ENCODE measurements around the gene MID1. TPM values are rescaled to one million over a fixed set of nuclear protein-coding genes. Genes with fewer than 3 reads are reported as not detected.

Gene MID1
- total RNA-seq, 1 experiment from 2014 or later, result 79.5 TPM

DNA sequence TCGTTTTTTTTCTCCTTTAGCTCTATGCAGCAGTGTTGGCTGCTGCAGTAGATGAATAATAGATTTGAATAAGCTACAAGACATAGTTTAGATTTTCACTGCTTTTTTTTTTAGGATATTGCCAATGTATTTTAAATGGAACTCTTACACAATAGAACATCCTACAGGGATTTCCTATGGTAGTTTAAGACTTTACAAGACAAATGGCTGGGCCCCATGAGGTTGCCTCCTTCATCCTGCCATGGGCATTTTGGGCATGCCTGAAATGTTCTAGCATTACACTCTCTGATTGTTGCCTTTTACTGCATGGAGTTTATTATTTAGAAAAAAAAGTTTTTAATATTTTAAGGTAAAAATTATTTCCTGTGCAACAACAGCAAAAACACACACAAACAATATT, 74.5 kb downstream of the MID1 start:
- no peaks in the 10 kb centered on the region for H3K27me3 ChIP-seq (ENCODE audit: insufficient read depth, low read depth)
- H2AFZ ChIP-seq, result no peak overlapping the region
- DNase-seq, result no peak
- POLR2A ChIA-PET (ENCODE audit: unreplicated experiment), result no interaction called here
- no peaks in the 10 kb centered on the region for H3K9me2 ChIP-seq (ENCODE audit: insufficient read depth)
- H3K9me3 ChIP-seq (ENCODE audit: insufficient read depth, low read depth), result no peaks in the 10 kb centered on the region
- no peaks in the 10 kb centered on the region for H3K4me1 ChIP-seq (replicated peaks; ENCODE audit: insufficient read depth)
- H3K4me2 ChIP-seq, result no peak overlapping the region
- H3K79me2 ChIP-seq (ENCODE audit: low read depth), result no peaks in the 10 kb centered on the region
- CTCF ChIA-PET, result no interaction called here
- TF ChIP-seq EZH2 (IDR thresholded peaks at IDR 0.05; ENCODE audit: low read depth), result no peak
- TF ChIP-seq, protein P1, sequence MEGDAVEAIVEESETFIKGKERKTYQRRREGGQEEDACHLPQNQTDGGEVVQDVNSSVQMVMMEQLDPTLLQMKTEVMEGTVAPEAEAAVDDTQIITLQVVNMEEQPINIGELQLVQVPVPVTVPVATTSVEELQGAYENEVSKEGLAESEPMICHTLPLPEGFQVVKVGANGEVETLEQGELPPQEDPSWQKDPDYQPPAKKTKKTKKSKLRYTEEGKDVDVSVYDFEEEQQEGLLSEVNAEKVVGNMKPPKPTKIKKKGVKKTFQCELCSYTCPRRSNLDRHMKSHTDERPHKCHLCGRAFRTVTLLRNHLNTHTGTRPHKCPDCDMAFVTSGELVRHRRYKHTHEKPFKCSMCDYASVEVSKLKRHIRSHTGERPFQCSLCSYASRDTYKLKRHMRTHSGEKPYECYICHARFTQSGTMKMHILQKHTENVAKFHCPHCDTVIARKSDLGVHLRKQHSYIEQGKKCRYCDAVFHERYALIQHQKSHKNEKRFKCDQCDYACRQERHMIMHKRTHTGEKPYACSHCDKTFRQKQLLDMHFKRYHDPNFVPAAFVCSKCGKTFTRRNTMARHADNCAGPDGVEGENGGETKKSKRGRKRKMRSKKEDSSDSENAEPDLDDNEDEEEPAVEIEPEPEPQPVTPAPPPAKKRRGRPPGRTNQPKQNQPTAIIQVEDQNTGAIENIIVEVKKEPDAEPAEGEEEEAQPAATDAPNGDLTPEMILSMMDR (conservative IDR thresholded peaks at IDR 0.05), result no peak
- H4K20me1 ChIP-seq (ENCODE audit: insufficient read depth), result no peaks in the 10 kb centered on the region
- no TSS peak for BruUV-seq (replicated peaks)
- H3F3A ChIP-seq (ENCODE audit: insufficient read depth, low read depth), result no peaks in the 10 kb centered on the region
- H3K4me3 ChIP-seq, result no peak overlapping the region
- intact Hi-C loops (cut with micrococcal nuclease; ENCODE audit: unreplicated experiment), result no loop called here
- H3K27ac ChIP-seq, result no peak overlapping the region
- no peaks in the 10 kb centered on the region for H3K36me3 ChIP-seq (ENCODE audit: low read depth)

DNA sequence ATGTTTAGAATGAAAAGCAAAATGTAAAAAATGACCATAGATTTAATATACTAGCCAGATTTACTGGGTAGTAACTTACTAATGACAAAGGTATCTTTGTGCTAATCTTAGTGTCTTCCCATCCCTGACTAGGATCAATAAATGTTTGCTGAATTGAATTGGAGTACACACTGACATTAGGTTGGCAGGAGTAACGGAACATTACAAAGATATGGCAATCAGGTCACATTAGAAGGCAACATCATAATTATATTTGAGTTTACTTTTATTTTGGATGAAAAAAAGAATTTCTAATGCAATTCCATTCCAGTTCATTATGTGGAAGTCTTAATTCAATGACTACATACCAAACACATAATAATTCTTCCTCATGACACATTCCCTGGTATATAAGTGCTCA, 77.8 kb downstream of the MID1 start:
- Histone ChIP-seq H3K79me2 (ENCODE audit: low read depth) (peaks cover 6% of the 10 kb centered on the region; the same call in 1 of the 2 replicates), H3K9me3 (ENCODE audit: insufficient read depth, low read depth) (no peaks in the 10 kb centered on the region), H3F3A (ENCODE audit: insufficient read depth, low read depth) (no peaks in the 10 kb centered on the region), H3K4me3 (no peak overlapping the region), H4K20me1 (ENCODE audit: insufficient read depth) (no peaks in the 10 kb centered on the region), H2AFZ (no peak overlapping the region), H3K27me3 (ENCODE audit: insufficient read depth, low read depth) (no peaks in the 10 kb centered on the region), H3K4me1 (replicated peaks; ENCODE audit: insufficient read depth) (no peaks in the 10 kb centered on the region), H3K4me2 (no peak overlapping the region), H3K27ac (no peak overlapping the region), H3K36me3 (ENCODE audit: low read depth) (no peaks in the 10 kb centered on the region), H3K9me2 (ENCODE audit: insufficient read depth) (no peaks in the 10 kb centered on the region)
- intact Hi-C loops (cut with micrococcal nuclease; ENCODE audit: unreplicated experiment), result no loop called here
- POLR2A ChIA-PET (ENCODE audit: unreplicated experiment), result no interaction called here
- TF ChIP-seq, protein P1 (conservative IDR thresholded peaks at IDR 0.05), result no peak
- no peak for TF ChIP-seq EZH2 (IDR thresholded peaks at IDR 0.05; ENCODE audit: low read depth)
- CTCF ChIA-PET, result no interaction called here
- no peak for DNase-seq
- BruUV-seq (replicated peaks), result no TSS peak

DNA sequence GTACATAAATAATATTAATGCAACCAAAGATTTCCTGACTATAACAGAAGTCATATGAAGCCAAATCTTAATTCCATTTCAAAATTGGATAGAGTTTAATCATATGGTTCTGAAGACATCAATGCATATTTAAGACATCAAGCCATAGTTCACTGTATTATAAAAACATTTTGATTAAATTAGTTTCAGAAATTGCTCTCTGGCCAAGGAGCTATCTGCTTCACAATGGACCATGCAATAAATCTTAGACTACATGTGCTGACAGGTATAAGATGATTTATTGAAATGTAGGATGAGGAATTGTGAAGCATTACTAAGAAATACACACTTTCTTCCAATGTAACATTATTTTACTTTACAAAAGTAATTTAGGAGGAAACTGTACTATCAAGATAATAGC, 81.6 kb downstream of the MID1 start:
- Histone ChIP-seq H3K36me3 (ENCODE audit: low read depth) (no peaks in the 10 kb centered on the region), H3K4me1 (replicated peaks; ENCODE audit: insufficient read depth) (no peaks in the 10 kb centered on the region), H3K79me2 (ENCODE audit: low read depth) (peaks cover 6% of the 10 kb centered on the region; the same call in 1 of the 2 replicates), H4K20me1 (ENCODE audit: insufficient read depth) (no peaks in the 10 kb centered on the region), H3K9me3 (ENCODE audit: insufficient read depth, low read depth) (no peaks in the 10 kb centered on the region), H3K27me3 (ENCODE audit: insufficient read depth, low read depth) (no peaks in the 10 kb centered on the region), H3K4me2 (no peak overlapping the region), H2AFZ (no peak overlapping the region), H3K4me3 (no peak overlapping the region), H3F3A (ENCODE audit: insufficient read depth, low read depth) (no peaks in the 10 kb centered on the region), H3K9me2 (ENCODE audit: insufficient read depth) (no peaks in the 10 kb centered on the region), H3K27ac (no peak overlapping the region)
- DNase-seq, result no peak
- TF ChIP-seq, protein P1 (conservative IDR thresholded peaks at IDR 0.05), result no peak
- no peak for TF ChIP-seq EZH2 (IDR thresholded peaks at IDR 0.05; ENCODE audit: low read depth)
- intact Hi-C loops (cut with micrococcal nuclease; ENCODE audit: unreplicated experiment), result no loop called here
- ChIA-PET CTCF (no interaction called here), POLR2A (ENCODE audit: unreplicated experiment) (no interaction called here)
- no TSS peak for BruUV-seq (replicated peaks)

All from PC-9 (cell line).